NCI-H226 (cell line): ENCODE results near the gene RGMB.

Experiments
- DNase-seq: peaks from one replicate; pipeline ENCODE4 v3.0.0-alpha.2; 2015

RGMB gene

GRCh38 chr5:98787131-98787719 is 13.8 kb downstream of the RGMB start:
- no peak for DNase-seq

GRCh38 chr5:98789029-98789428 is 15.6 kb downstream of the RGMB start:
- DNase-seq, result no peak

GRCh38 chr5:98791001-98791519 is 17.6 kb downstream of the RGMB start:
- DNase-seq, result no peak

- no peak for DNase-seq
Measured at GRCh38 chr5:98791898-98792580, 18.6 kb downstream of the RGMB start.

GRCh38 chr5:98793223-98793622 is 19.8 kb downstream of the RGMB start:
- DNase-seq, result no peak

GRCh38 chr5:98794001-98794400 is 20.5 kb downstream of the RGMB start:
- DNase-seq, result no peak

GRCh38 chr5:98794414-98795080 is 21.1 kb downstream of the RGMB start:
- DNase-seq, result no peak

GRCh38 chr5:98795243-98795642 is 21.8 kb downstream of the RGMB start:
- DNase-seq, result no peak

GRCh38 chr5:98796197-98796972 is 22.9 kb downstream of the RGMB start:
- DNase-seq, result peak; percentile 50

GRCh38 chr5:98798371-98798770 is 24.9 kb downstream of the RGMB start:
- DNase-seq, result no peak

GRCh38 chr5:98798847-98799246 is 25.4 kb downstream of the RGMB start:
- no peak for DNase-seq

GRCh38 chr5:98804066-98804465 is 30.6 kb downstream of the RGMB start:
- DNase-seq, result no peak

GRCh38 chr5:98805070-98805469 is 31.6 kb downstream of the RGMB start:
- no peak for DNase-seq

GRCh38 chr5:98807806-98808205 is 34.3 kb downstream of the RGMB start:
- DNase-seq, result no peak

- no peak for DNase-seq
Measured at GRCh38 chr5:98810206-98810605, 36.7 kb downstream of the RGMB start.

GRCh38 chr5:98813755-98814154 is 40.3 kb downstream of the RGMB start:
- peak; percentile 42 for DNase-seq

- DNase-seq, result peak; percentile 15
Measured at GRCh38 chr5:98816582-98817222, 43.2 kb downstream of the RGMB start.

- no peak for DNase-seq
Measured at GRCh38 chr5:98825582-98826375, 52.3 kb downstream of the RGMB start.

- DNase-seq, result peak; percentile 16
Measured at GRCh38 chr5:98827161-98827560, 53.7 kb downstream of the RGMB start.

- no peak for DNase-seq
Measured at GRCh38 chr5:98827588-98828284, 54.3 kb downstream of the RGMB start.

GRCh38 chr5:98836175-98836574 is 62.7 kb downstream of the RGMB start:
- no peak for DNase-seq
